H9 (cell line): ENCODE results near the gene CERS4. TPM values are rescaled to one million over a fixed set of nuclear protein-coding genes. Genes with fewer than 3 reads are reported as not detected.

Source experiments
- DNase-seq: peaks from one replicate; pipeline ENCODE4 v3.0.0-alpha.2; 2017
- H2AFZ ChIP-seq: one replicate; pipeline ENCODE4 v1.6.1; 2013; ENCODE audit warnings: mild to moderate bottlenecking, low read length, control low read depth, moderate library complexity
- H2AK5ac ChIP-seq: 2 replicates; pipeline ENCODE4 v1.6.1; 2013; ENCODE audit warnings: low read length, control low read depth, mixed read lengths; ENCODE audit not compliant: insufficient read length
- H2BK120ac ChIP-seq: one replicate; pipeline ENCODE4 v1.6.1; 2013; ENCODE audit warnings: low read depth, mild to moderate bottlenecking, low read length, control low read depth, inconsistent platforms; ENCODE audit not compliant: poor library complexity, severe bottlenecking
- H2BK12ac ChIP-seq: 2 replicates; pipeline ENCODE4 v1.6.1; 2013; ENCODE audit warnings: low read length, control low read depth, mixed read lengths, low read depth; ENCODE audit not compliant: insufficient read length
- H2BK15ac ChIP-seq: 2 replicates; pipeline ENCODE4 v1.6.1; 2013; ENCODE audit warnings: low read depth, low read length, control low read depth
- H2BK20ac ChIP-seq: one replicate; pipeline ENCODE4 v1.6.1; 2013; ENCODE audit warnings: low read depth, mild to moderate bottlenecking, low read length, control low read depth, inconsistent platforms; ENCODE audit not compliant: poor library complexity, severe bottlenecking
- H2BK5ac ChIP-seq: 2 replicates; pipeline ENCODE4 v1.6.1; 2013; ENCODE audit warnings: low read length, control low read depth, mixed read lengths; ENCODE audit not compliant: insufficient read length
- H3K14ac ChIP-seq: 2 replicates; pipeline ENCODE4 v1.6.1; 2013; ENCODE audit warnings: low read length, control low read depth; ENCODE audit not compliant: insufficient read depth
- H3K18ac ChIP-seq: 2 replicates; pipeline ENCODE4 v1.6.1; 2013; ENCODE audit warnings: low read depth, mild to moderate bottlenecking, mixed read lengths, low read length, control low read depth; ENCODE audit not compliant: insufficient read length
- H3K23ac ChIP-seq: 2 replicates; pipeline ENCODE4 v1.6.1; 2013; ENCODE audit warnings: low read length, control low read depth, mixed read lengths, low read depth; ENCODE audit not compliant: insufficient read length
- H3K23me2 ChIP-seq: 2 replicates; pipeline ENCODE4 v1.6.1; 2013; ENCODE audit warnings: low read depth, mild to moderate bottlenecking, mixed read lengths, low read length, control low read depth; ENCODE audit not compliant: insufficient read length, poor library complexity, severe bottlenecking
- H3K27ac ChIP-seq: 2 replicates; pipeline ENCODE4 v1.5.1; 2013; ENCODE audit warnings: low read length, control low read depth, mixed read lengths, low read depth; ENCODE audit not compliant: insufficient read length
- H3K27me3 ChIP-seq: 2 replicates; pipeline ENCODE4 v1.6.1; 2013; ENCODE audit warnings: low read length, control low read depth, inconsistent platforms; ENCODE audit not compliant: insufficient read depth
- H3K4ac ChIP-seq: 2 replicates; pipeline ENCODE4 v1.6.1; 2013; ENCODE audit warnings: low read depth, mild to moderate bottlenecking, control low read depth, inconsistent platforms, low read length, moderate library complexity
- H3K4me1 ChIP-seq: 2 replicates; pipeline ENCODE4 v1.6.1; 2013; ENCODE audit warnings: low read length, control low read depth, inconsistent platforms; ENCODE audit not compliant: insufficient read depth
- H3K4me2 ChIP-seq: 2 replicates; pipeline ENCODE4 v1.6.1; 2013; ENCODE audit warnings: low read length, control low read depth, mixed read lengths; ENCODE audit not compliant: insufficient read length, insufficient read depth
- H3K56ac ChIP-seq: 2 replicates; pipeline ENCODE4 v1.6.1; 2013; ENCODE audit warnings: low read depth, mild to moderate bottlenecking, mixed read lengths, low read length, control low read depth; ENCODE audit not compliant: insufficient read length
- H3K79me1 ChIP-seq: 2 replicates; pipeline ENCODE4 v1.6.1; 2013; ENCODE audit warnings: low read depth, mild to moderate bottlenecking, moderate library complexity, low read length, control low read depth, inconsistent platforms; ENCODE audit not compliant: insufficient read depth, poor library complexity, severe bottlenecking
- H3K79me2 ChIP-seq: 2 replicates; pipeline ENCODE4 v1.6.1; 2013; ENCODE audit warnings: low read length, control low read depth, inconsistent platforms; ENCODE audit not compliant: insufficient read depth
- H3K9ac ChIP-seq: 2 replicates; pipeline ENCODE4 v1.6.1; 2013; ENCODE audit warnings: low read length, control low read depth, mixed read lengths; ENCODE audit not compliant: insufficient read length; ENCODE audit errors: extremely low read depth
- H3K9me3 ChIP-seq: one replicate; pipeline ENCODE4 v1.6.1; 2013; ENCODE audit warnings: low read depth, low read length, inconsistent platforms; ENCODE audit not compliant: control insufficient read depth
- H3T11ph ChIP-seq: one replicate; pipeline ENCODE4 v1.6.1; 2013; ENCODE audit warnings: mild to moderate bottlenecking, low read length, control low read depth, inconsistent platforms
- H4K20me1 ChIP-seq: one replicate; pipeline ENCODE4 v1.6.1; 2013; ENCODE audit not compliant: control insufficient read depth, insufficient read length, insufficient read depth
- H4K5ac ChIP-seq: 2 replicates; pipeline ENCODE4 v1.6.1; 2013; ENCODE audit warnings: low read depth, mild to moderate bottlenecking, mixed read lengths, low read length, control low read depth; ENCODE audit not compliant: insufficient read length
- H4K8ac ChIP-seq: replicated peaks from 2 replicates; pipeline ENCODE4 v1.6.1; 2013; ENCODE audit warnings: low read length, control low read depth, mixed read lengths, low read depth; ENCODE audit not compliant: insufficient read length
- H4K91ac ChIP-seq: 2 replicates; pipeline ENCODE4 v1.6.1; 2013; ENCODE audit warnings: low read depth, mild to moderate bottlenecking, moderate library complexity, mixed read lengths, low read length, control low read depth; ENCODE audit not compliant: insufficient read length
- H3K27ac Mint-ChIP-seq, 3 experiments: 2 replicates in 2 of 3; 3 replicates in 1 of 3; pipeline ENCODE4 v1.8.0; 2020 to 2021; ENCODE audit warnings: mixed read lengths in 3 of 3, mild to moderate bottlenecking in 1 of 3, moderate library complexity in 1 of 3
- H3K27me3 Mint-ChIP-seq: 2 replicates; pipeline ENCODE4 v1.8.0; 2021; ENCODE audit warnings: low read depth, mild to moderate bottlenecking, moderate library complexity, mixed read lengths
- H3K36me3 Mint-ChIP-seq, 3 experiments: 2 replicates in 2 of 3; 3 replicates in 1 of 3; pipeline ENCODE4 v1.8.0; 2020 to 2021; ENCODE audit warnings: low read depth in 3 of 3, mixed read lengths in 3 of 3; ENCODE audit not compliant: insufficient read depth in 1 of 3
- H3K4me1 Mint-ChIP-seq, 2 experiments: 2 replicates each; pipeline ENCODE4 v1.8.0; 2020; ENCODE audit warnings: mixed read lengths in 2 of 2
- H3K4me3 Mint-ChIP-seq, 2 experiments: 2 replicates in 1 of 2; 3 replicates in 1 of 2; pipeline ENCODE4 v1.8.0; 2020 to 2021; ENCODE audit warnings: mild to moderate bottlenecking in 2 of 2, mixed read lengths in 2 of 2, moderate library complexity in 1 of 2
- H3K9me3 Mint-ChIP-seq, 2 experiments: 2 replicates in 1 of 2; 3 replicates in 1 of 2; pipeline ENCODE4 v1.8.0; 2020; ENCODE audit warnings: mild to moderate bottlenecking in 2 of 2, mixed read lengths in 2 of 2, moderate library complexity in 1 of 2
- CTCF ChIP-seq: fragments of 200-600 bp; sonication (generic); conservative IDR thresholded peaks from 3 replicates; pipeline ENCODE4 v1.8.0; 2021; ENCODE audit warnings: antibody characterized with exemption, mild to moderate bottlenecking
- WGBS: extraction: QIAGEN DNeasy Blood & Tissue Kit; methylation state at CpG from one replicate; pipeline ENCODE4 v1.1.7; 2013; ENCODE audit warnings: missing lambda C conversion rate, low lambda C conversion rate, mixed read lengths; ENCODE audit not compliant: insufficient read length; ENCODE audit errors: extremely low coverage; 5-methylcytosine and 5-hydroxymethylcytosine counted together
- total RNA-seq: library from RNA; stranded (reverse); gene quantifications from 2 replicates; pipeline ENCODE4 v1.2.1, GENCODE V29; 2021

The CERS4 gene
- total RNA-seq, 1 experiment from 2014 or later, result 62.6 TPM

GRCh38 chr19:8192221-8192820, 16.8 kb upstream of the CERS4 start:
- Histone ChIP-seq H3K4ac (no peak overlapping the region), H3T11ph (no peak overlapping the region), H3K79me2 (no peaks in the 10 kb centered on the region), H3K18ac (no peak overlapping the region), H2BK15ac (no peak overlapping the region), H3K9me3 (no peaks in the 10 kb centered on the region), H3K14ac (no peak overlapping the region), H3K56ac (no peak overlapping the region), H4K8ac (no peak overlapping the region), H2BK20ac (no peak overlapping the region), H3K4me2 (no peak overlapping the region), H3K4me1 (peaks cover 4% of the 10 kb centered on the region; the same call in 1 of the 2 replicates), H2AFZ (no peak overlapping the region), H3K23me2 (no peaks in the 10 kb centered on the region), H3K27me3 (no peaks in the 10 kb centered on the region), H2BK120ac (no peak overlapping the region), H4K91ac (no peak overlapping the region), H3K79me1 (no peaks in the 10 kb centered on the region), H3K9ac (no peak overlapping the region), H4K5ac (no peak overlapping the region), H2BK12ac (no peak overlapping the region), H3K23ac (no peak overlapping the region), H2BK5ac (no peak overlapping the region), H2AK5ac (no peak overlapping the region), H4K20me1 (no peaks in the 10 kb centered on the region), H3K27ac (no peak overlapping the region)
- WGBS, result 100% methylated on average over 1 of the region's 7 CpGs
- peak; percentile 86 for DNase-seq
- Mint-ChIP-seq H3K9me3 (peaks cover 0 to 4% of the 10 kb centered on the region in 2 experiments; a peak in 2 of 5 replicates), H3K4me3 (peak overlapping the region in 1 of 2 experiments; percentile 56; a peak in 2 of 5 replicates), H3K36me3 (no peaks in the 10 kb centered on the region), H3K4me1 (peaks cover 26 to 35% of the 10 kb centered on the region in 2 experiments), H3K27ac (peak overlapping the region; percentile 33 to 67 (median 37); a peak in 5 of 7 replicates), H3K27me3 (peaks cover 1% of the 10 kb centered on the region)
- TF ChIP-seq CTCF, result no peak
